Measurements from ENCODE around the gene BNIP2.

DNA sequence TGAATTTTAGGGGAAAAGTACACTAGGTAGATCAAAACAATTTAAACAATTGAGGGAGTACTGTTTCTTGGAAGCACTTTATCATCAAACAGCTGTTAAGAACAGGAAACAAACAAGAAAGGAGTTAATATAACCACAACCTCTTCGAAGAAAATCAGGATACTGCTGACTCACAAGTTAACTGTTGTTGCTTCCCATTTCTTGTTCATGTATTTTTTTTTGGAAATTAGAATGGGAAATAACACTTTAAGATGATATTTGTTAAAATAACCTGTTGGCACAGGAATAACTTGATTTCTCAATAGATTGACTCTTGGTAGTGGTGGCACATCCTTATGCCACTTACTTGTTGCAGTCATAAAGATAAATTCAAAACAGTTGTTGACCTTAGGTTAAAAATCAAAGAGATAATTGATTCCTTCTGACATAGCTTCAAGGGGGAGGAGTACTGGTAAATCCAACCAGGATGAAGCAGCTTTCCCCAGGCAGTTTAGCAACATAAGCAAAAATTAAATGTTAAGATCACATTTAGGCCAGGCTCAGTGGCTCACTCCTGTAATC, 3.3 kb downstream of the BNIP2 start:
- TF ChIP-seq, protein P1, sequence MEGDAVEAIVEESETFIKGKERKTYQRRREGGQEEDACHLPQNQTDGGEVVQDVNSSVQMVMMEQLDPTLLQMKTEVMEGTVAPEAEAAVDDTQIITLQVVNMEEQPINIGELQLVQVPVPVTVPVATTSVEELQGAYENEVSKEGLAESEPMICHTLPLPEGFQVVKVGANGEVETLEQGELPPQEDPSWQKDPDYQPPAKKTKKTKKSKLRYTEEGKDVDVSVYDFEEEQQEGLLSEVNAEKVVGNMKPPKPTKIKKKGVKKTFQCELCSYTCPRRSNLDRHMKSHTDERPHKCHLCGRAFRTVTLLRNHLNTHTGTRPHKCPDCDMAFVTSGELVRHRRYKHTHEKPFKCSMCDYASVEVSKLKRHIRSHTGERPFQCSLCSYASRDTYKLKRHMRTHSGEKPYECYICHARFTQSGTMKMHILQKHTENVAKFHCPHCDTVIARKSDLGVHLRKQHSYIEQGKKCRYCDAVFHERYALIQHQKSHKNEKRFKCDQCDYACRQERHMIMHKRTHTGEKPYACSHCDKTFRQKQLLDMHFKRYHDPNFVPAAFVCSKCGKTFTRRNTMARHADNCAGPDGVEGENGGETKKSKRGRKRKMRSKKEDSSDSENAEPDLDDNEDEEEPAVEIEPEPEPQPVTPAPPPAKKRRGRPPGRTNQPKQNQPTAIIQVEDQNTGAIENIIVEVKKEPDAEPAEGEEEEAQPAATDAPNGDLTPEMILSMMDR (IDR thresholded peaks at IDR 0.05; ENCODE audit: low read length): no peak
- no peak for TF ChIP-seq EZH2 (optimal IDR thresholded peaks at IDR 0.05; ENCODE audit: low read depth, low read length)
